SK-N-SH treated with all-trans-retinoic acid at 6 μM for 48 hours (cell line): ENCODE results near the gene GSTT2B.
"Not testable (repeated sequence)": the region's sequence is repeated elsewhere in the genome, so short reads cannot be mapped to it uniquely, and the experiment has no call there.

Source experiments
- ARNTL ChIP-seq: fragments of 450-650 bp; formaldehyde crosslinking; IDR thresholded peaks from 2 replicates; pipeline ENCODE4 v1.5.0; 2020; ENCODE audit warnings: low read depth, mild to moderate bottlenecking, moderate library complexity, borderline replicate concordance
- CREB5 ChIP-seq: fragments of 250-450 bp; sonication (Bioruptor Pico); IDR thresholded peaks from 2 replicates; pipeline ENCODE4 v1.5.1; 2020; ENCODE audit warnings: low read depth, mild to moderate bottlenecking, moderate library complexity
- ISL1 ChIP-seq: fragments of 250-450 bp; sonication (Bioruptor Pico); IDR thresholded peaks from 2 replicates; pipeline ENCODE4 v2.1.2; 2022; ENCODE audit warnings: mild to moderate bottlenecking, moderate library complexity
- OSR1 ChIP-seq: fragments of 250-450 bp; sonication (Bioruptor Pico); IDR thresholded peaks from 2 replicates; pipeline ENCODE4 v1.8.0; 2022; ENCODE audit warnings: moderate library complexity, mild to moderate bottlenecking, inconsistent platforms
- RARB ChIP-seq: fragments of 250-450 bp; sonication (Bioruptor Pico); IDR thresholded peaks from 2 replicates; pipeline ENCODE4 v1.8.0; 2021; ENCODE audit warnings: mild to moderate bottlenecking, moderate library complexity
- TCF4 ChIP-seq: fragments of 250-450 bp; sonication (Bioruptor Pico); IDR thresholded peaks from 2 replicates; pipeline ENCODE4 v1.8.0; 2021; ENCODE audit warnings: mild to moderate bottlenecking, moderate library complexity, borderline replicate concordance
- ZC3H10 ChIP-seq: fragments of 250-450 bp; sonication (Bioruptor Pico); IDR thresholded peaks from 2 replicates; pipeline ENCODE4 v1.5.1; 2021; ENCODE audit warnings: mild to moderate bottlenecking, moderate library complexity
- ZFP3 ChIP-seq: fragments of 250-450 bp; sonication (Bioruptor Pico); IDR thresholded peaks from 2 replicates; pipeline ENCODE4 v1.5.0; 2020; ENCODE audit warnings: mild to moderate bottlenecking, moderate library complexity
- ZFP30 ChIP-seq: fragments of 450-650 bp; formaldehyde crosslinking; IDR thresholded peaks from 2 replicates; pipeline ENCODE4 v1.5.0; 2022; ENCODE audit warnings: mild to moderate bottlenecking, moderate library complexity
- ZNF565 ChIP-seq: fragments of 450-650 bp; formaldehyde crosslinking; conservative IDR thresholded peaks from 2 replicates; pipeline ENCODE4 v1.5.0; 2020; ENCODE audit warnings: low read depth, mild to moderate bottlenecking, moderate library complexity
- ZNF8 ChIP-seq: fragments of 450-650 bp; formaldehyde crosslinking; IDR thresholded peaks from 2 replicates; pipeline ENCODE4 v1.5.0; 2020; ENCODE audit warnings: mild to moderate bottlenecking, moderate library complexity
- TF ChIP-seq, protein P1 (sequence below): fragments of 250-450 bp; sonication (Bioruptor Pico); IDR thresholded peaks from 2 replicates; pipeline ENCODE4 v1.8.0; 2020; ENCODE audit warnings: mild to moderate bottlenecking, moderate library complexity, borderline replicate concordance

GRCh38 chr22:23947391-23947790 is 13.6 kb downstream of the GSTT2B start:
- TF ChIP-seq, protein P1, sequence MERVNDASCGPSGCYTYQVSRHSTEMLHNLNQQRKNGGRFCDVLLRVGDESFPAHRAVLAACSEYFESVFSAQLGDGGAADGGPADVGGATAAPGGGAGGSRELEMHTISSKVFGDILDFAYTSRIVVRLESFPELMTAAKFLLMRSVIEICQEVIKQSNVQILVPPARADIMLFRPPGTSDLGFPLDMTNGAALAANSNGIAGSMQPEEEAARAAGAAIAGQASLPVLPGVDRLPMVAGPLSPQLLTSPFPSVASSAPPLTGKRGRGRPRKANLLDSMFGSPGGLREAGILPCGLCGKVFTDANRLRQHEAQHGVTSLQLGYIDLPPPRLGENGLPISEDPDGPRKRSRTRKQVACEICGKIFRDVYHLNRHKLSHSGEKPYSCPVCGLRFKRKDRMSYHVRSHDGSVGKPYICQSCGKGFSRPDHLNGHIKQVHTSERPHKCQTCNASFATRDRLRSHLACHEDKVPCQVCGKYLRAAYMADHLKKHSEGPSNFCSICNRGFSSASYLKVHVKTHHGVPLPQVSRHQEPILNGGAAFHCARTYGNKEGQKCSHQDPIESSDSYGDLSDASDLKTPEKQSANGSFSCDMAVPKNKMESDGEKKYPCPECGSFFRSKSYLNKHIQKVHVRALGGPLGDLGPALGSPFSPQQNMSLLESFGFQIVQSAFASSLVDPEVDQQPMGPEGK (CRISPR knock-in tag) = not testable (repeated sequence)
- not testable (repeated sequence) for TF ChIP-seq ZC3H10; RARB (CRISPR knock-in tag); CREB5 (CRISPR knock-in tag); ZNF565; TCF4 (CRISPR knock-in tag); ZFP3 (CRISPR knock-in tag); ZFP30 (CRISPR knock-in tag); ZNF8; ISL1 (CRISPR knock-in tag); ARNTL (CRISPR knock-in tag); OSR1 (CRISPR knock-in tag)
